ENCODE data around the gene SIK3.

The SIK3 gene

GRCh38 chr11:116843661-116844060 lies 254.6 kb downstream of the SIK3 start:
- Histone ChIP-seq H3K27ac (replicated peaks) (no peak overlapping the region), H3K27me3 (ENCODE audit: insufficient read depth, poor library complexity, severe bottlenecking) (no peaks in the 10 kb centered on the region), H3K4me3 (replicated peaks; ENCODE audit: insufficient read depth, low read length) (no peak overlapping the region)
- no peak for TF ChIP-seq SPI1 (IDR thresholded peaks at IDR 0.05; ENCODE audit: borderline replicate concordance, low read depth)
- DNase-seq (ENCODE audit: low read depth in 1 of 2, low spot score in 1 of 2) = no peak

DNA sequence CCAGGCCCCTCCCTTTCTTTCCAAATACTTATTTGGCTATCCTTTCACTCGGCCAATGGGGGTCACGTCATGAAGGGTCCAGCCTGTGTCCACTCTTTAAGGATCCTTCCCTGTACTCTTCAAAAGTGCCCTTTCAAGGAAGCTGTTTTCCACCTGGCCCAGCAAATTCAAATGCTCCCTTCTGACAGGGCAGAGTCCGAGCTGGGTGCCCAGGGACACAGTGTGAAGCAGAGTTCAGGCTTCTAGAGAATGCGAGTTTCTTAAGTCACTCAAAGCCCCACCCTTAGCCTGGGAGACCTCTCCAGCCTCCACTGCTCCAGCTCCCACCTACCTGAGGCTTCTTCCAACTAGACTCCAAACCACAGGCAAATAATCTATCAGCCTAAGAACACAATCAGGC lies 255.3 kb downstream of the SIK3 start:
- no peak overlapping the region for H3K4me3 ChIP-seq (replicated peaks; ENCODE audit: insufficient read depth, low read length)
- no peaks in the 10 kb centered on the region for H3K27me3 ChIP-seq (ENCODE audit: insufficient read depth, poor library complexity, severe bottlenecking)
- no peak for TF ChIP-seq REST (IDR thresholded peaks at IDR 0.05; ENCODE audit: insufficient replicate concordance, low read depth)
- TF ChIP-seq GABPA (IDR thresholded peaks at IDR 0.05; ENCODE audit: low read depth) = no peak
- no peak for TF ChIP-seq SPI1 (IDR thresholded peaks at IDR 0.05; ENCODE audit: borderline replicate concordance, low read depth)
- TF ChIP-seq POLR2AphosphoS5 (IDR thresholded peaks at IDR 0.05; ENCODE audit: low read depth) = no peak
- TF ChIP-seq, protein P1, sequence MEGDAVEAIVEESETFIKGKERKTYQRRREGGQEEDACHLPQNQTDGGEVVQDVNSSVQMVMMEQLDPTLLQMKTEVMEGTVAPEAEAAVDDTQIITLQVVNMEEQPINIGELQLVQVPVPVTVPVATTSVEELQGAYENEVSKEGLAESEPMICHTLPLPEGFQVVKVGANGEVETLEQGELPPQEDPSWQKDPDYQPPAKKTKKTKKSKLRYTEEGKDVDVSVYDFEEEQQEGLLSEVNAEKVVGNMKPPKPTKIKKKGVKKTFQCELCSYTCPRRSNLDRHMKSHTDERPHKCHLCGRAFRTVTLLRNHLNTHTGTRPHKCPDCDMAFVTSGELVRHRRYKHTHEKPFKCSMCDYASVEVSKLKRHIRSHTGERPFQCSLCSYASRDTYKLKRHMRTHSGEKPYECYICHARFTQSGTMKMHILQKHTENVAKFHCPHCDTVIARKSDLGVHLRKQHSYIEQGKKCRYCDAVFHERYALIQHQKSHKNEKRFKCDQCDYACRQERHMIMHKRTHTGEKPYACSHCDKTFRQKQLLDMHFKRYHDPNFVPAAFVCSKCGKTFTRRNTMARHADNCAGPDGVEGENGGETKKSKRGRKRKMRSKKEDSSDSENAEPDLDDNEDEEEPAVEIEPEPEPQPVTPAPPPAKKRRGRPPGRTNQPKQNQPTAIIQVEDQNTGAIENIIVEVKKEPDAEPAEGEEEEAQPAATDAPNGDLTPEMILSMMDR (IDR thresholded peaks at IDR 0.05; ENCODE audit: insufficient read depth, low read length) = no peak
- no peak for DNase-seq (ENCODE audit: low read depth in 1 of 2, low spot score in 1 of 2)
- no peak overlapping the region for H3K27ac ChIP-seq (replicated peaks)

- H3K27me3 ChIP-seq (ENCODE audit: insufficient read depth, poor library complexity, severe bottlenecking) = no peaks in the 10 kb centered on the region
- no peak overlapping the region for H3K4me3 ChIP-seq (replicated peaks; ENCODE audit: insufficient read depth, low read length)
- no peak overlapping the region for H3K27ac ChIP-seq (replicated peaks)
- TF ChIP-seq, protein P1 (IDR thresholded peaks at IDR 0.05; ENCODE audit: insufficient read depth, low read length) = no peak
- no peak for TF ChIP-seq GABPA (IDR thresholded peaks at IDR 0.05; ENCODE audit: low read depth)
- TF ChIP-seq POLR2AphosphoS5 (IDR thresholded peaks at IDR 0.05; ENCODE audit: low read depth) = no peak; the same call in 1 of the 2 replicates
- TF ChIP-seq SPI1 (IDR thresholded peaks at IDR 0.05; ENCODE audit: borderline replicate concordance, low read depth) = no peak
- TF ChIP-seq REST (IDR thresholded peaks at IDR 0.05; ENCODE audit: insufficient replicate concordance, low read depth) = no peak
- DNase-seq (ENCODE audit: low read depth in 1 of 2, low spot score in 1 of 2) = no peak
Observed at GRCh38 chr11:116842117-116842516, 256.1 kb downstream of the SIK3 start.

GRCh38 chr11:116840746-116841296 lies 257.4 kb downstream of the SIK3 start:
- H3K27ac ChIP-seq (replicated peaks) = no peak overlapping the region
- H3K27me3 ChIP-seq (ENCODE audit: insufficient read depth, poor library complexity, severe bottlenecking) = no peaks in the 10 kb centered on the region
- H3K4me3 ChIP-seq (replicated peaks; ENCODE audit: insufficient read depth, low read length) = no peak overlapping the region
- DNase-seq (ENCODE audit: low read depth in 1 of 2, low spot score in 1 of 2) = no peak
- no peak for TF ChIP-seq REST (IDR thresholded peaks at IDR 0.05; ENCODE audit: insufficient replicate concordance, low read depth)
- no peak for TF ChIP-seq SPI1 (IDR thresholded peaks at IDR 0.05; ENCODE audit: borderline replicate concordance, low read depth)
- TF ChIP-seq, protein P1 (IDR thresholded peaks at IDR 0.05; ENCODE audit: insufficient read depth, low read length) = no peak
- TF ChIP-seq GABPA (IDR thresholded peaks at IDR 0.05; ENCODE audit: low read depth) = no peak
- no peak for TF ChIP-seq POLR2AphosphoS5 (IDR thresholded peaks at IDR 0.05; ENCODE audit: low read depth)

Measured in HL-60 (cell line).